K562 (cell line): ENCODE results near the gene FYB1. TPM values are rescaled to one million over a fixed set of nuclear protein-coding genes. Genes with fewer than 3 reads are reported as not detected.

Experiments used
- ATAC-seq: fragments of 200-7000 bp; cut with Tn5 transposase; 3 replicates; pipeline ENCODE4 v1.9.1; 2020; ENCODE audit warnings: moderate library complexity
- BruUV-seq: library from RNA; stranded (reverse); fragments of 400-500 nt; replicated peaks from 2 replicates; lab custom pipeline; 2021; lab: Mats Ljungman, UMichigan
- CTCF ChIA-PET: fragments of 300-600 bp; formaldehyde crosslinking; extraction: SDS; loops from one replicate; lab custom pipeline; 2021; ENCODE audit warnings: low intra/inter-chr PET ratio; lab: Yijun Ruan, JAX
- POLR2A ChIA-PET: fragments of 300-600, 350-650 bp; sonication (Branson Sonifier 250); formaldehyde crosslinking; extraction: SDS; loops from one replicate; lab custom pipeline; 2021; ENCODE audit warnings: antibody characterized with exemption, inconsistent platforms; lab: Yijun Ruan, JAX
- DNase-seq, 4 experiments: peaks; one replicate each; pipeline versions ENCODE4 v3.0.0 to v3.0.0-alpha.2; 2011 to 2018; ENCODE audit warnings: low spot score in 3 of 4, mixed read lengths in 3 of 4; ENCODE audit errors: extremely low read depth in 1 of 4
- FAIRE-seq: peaks from 2 replicates; lab custom pipeline; 2011; peaks lifted over from hg19 to GRCh38; lab: Jason Lieb, UNC
- H2AFZ ChIP-seq: 2 replicates; pipeline ENCODE4 v1.6.0; 2011; ENCODE audit warnings: low read depth, low read length, control low read depth, inconsistent platforms
- H3K27ac ChIP-seq: fragments of 200-600 bp; 3 replicates; pipeline ENCODE4 v1.8.0; 2011; ENCODE audit warnings: low read depth, mild to moderate bottlenecking, control low read depth, inconsistent platforms, low read length, moderate library complexity, mixed read lengths; ENCODE audit errors: extremely low read depth
- H3K27me3 ChIP-seq, 2 experiments: fragments of 300-600 bp in 1 of 2; 2 replicates in 1 of 2; 3 replicates in 1 of 2; pipeline versions ENCODE4 v1.6.0 to v1.8.0; 2011; ENCODE audit warnings: inconsistent platforms in 2 of 2, low read length in 2 of 2, mild to moderate bottlenecking in 1 of 2, mixed read lengths in 1 of 2, moderate library complexity in 1 of 2; ENCODE audit not compliant: control insufficient read depth in 2 of 2, insufficient read depth in 2 of 2
- H3K36me3 ChIP-seq: fragments of 300-600 bp; 3 replicates; pipeline ENCODE4 v1.8.0; 2011; ENCODE audit warnings: mild to moderate bottlenecking, low read length, inconsistent platforms; ENCODE audit not compliant: control insufficient read depth, insufficient read depth
- H3K4me1 ChIP-seq, 2 experiments: fragments of 200-600 bp in 1 of 2; replicated peaks in 1 of 2; 2 replicates in 1 of 2; 3 replicates in 1 of 2; pipeline versions ENCODE4 v1.5.1 to v1.8.0; 2011; ENCODE audit warnings: inconsistent platforms in 2 of 2, low read length in 2 of 2, mild to moderate bottlenecking in 1 of 2, mixed read lengths in 1 of 2, moderate library complexity in 1 of 2; ENCODE audit not compliant: control insufficient read depth in 2 of 2, insufficient read depth in 2 of 2
- H3K4me2 ChIP-seq: 2 replicates; pipeline ENCODE4 v1.6.1; 2011; ENCODE audit warnings: low read length, control low read depth, inconsistent platforms, mixed read lengths; ENCODE audit not compliant: insufficient read depth
- H3K4me3 ChIP-seq: fragments of 200-600 bp; sonication (generic), shearing (Covaris generic); 2 replicates; pipeline ENCODE4 v1.5.1; 2016; ENCODE audit warnings: control low read depth, inconsistent platforms
- H3K79me2 ChIP-seq: fragments of 200-600 bp; 3 replicates; pipeline ENCODE4 v1.8.0; 2011; ENCODE audit warnings: low read length, inconsistent platforms; ENCODE audit not compliant: control insufficient read depth, insufficient read depth
- H3K9ac ChIP-seq, 2 experiments: 2 replicates each; pipeline versions ENCODE4 v1.6.0 to v1.6.1; 2011; ENCODE audit warnings: low read depth in 2 of 2, low read length in 2 of 2, control low read depth in 1 of 2, inconsistent platforms in 1 of 2, mild to moderate bottlenecking in 1 of 2, mixed read lengths in 1 of 2; ENCODE audit not compliant: insufficient read depth in 1 of 2
- H3K9me1 ChIP-seq: one replicate; pipeline ENCODE4 v1.6.0; 2011; ENCODE audit warnings: inconsistent platforms, mild to moderate bottlenecking, low read length, moderate library complexity; ENCODE audit not compliant: control insufficient read depth, insufficient read depth
- H3K9me3 ChIP-seq: replicated peaks from 2 replicates; pipeline ENCODE4 v1.5.1; 2011; ENCODE audit warnings: low read depth, low read length, inconsistent platforms; ENCODE audit not compliant: control insufficient read depth, insufficient read depth
- H4K20me1 ChIP-seq: replicated peaks from 2 replicates; pipeline ENCODE4 v1.6.1; 2011; ENCODE audit warnings: low read length, inconsistent platforms, mixed read lengths; ENCODE audit not compliant: control insufficient read depth, insufficient read depth
- CBFA2T2 ChIP-seq: fragments of 450-650 bp; conservative IDR thresholded peaks from 2 replicates; pipeline ENCODE4 v1.6.1; 2017; ENCODE audit warnings: mild to moderate bottlenecking
- CBFA2T3 ChIP-seq: fragments of 450-650 bp; IDR thresholded peaks from 2 replicates; pipeline ENCODE4 v1.6.1; 2017
- EZH2 ChIP-seq: IDR thresholded peaks from 2 replicates; pipeline ENCODE4 v1.6.1; 2012; ENCODE audit warnings: low read depth, mild to moderate bottlenecking, inconsistent platforms, low read length, borderline replicate concordance
- NFRKB ChIP-seq: fragments of 450-650 bp; IDR thresholded peaks from 2 replicates; pipeline ENCODE4 v1.6.1; 2016; ENCODE audit warnings: low read depth
- PATZ1 ChIP-seq: fragments of 250-450 bp; sonication (Bioruptor Pico); IDR thresholded peaks from 2 replicates; pipeline ENCODE4 v1.5.0; 2020; ENCODE audit warnings: mild to moderate bottlenecking, borderline replicate concordance
- PHF21A ChIP-seq: fragments of 450-650 bp; IDR thresholded peaks from 2 replicates; pipeline ENCODE4 v1.6.1; 2017; ENCODE audit warnings: low read depth, borderline replicate concordance
- TAF9B ChIP-seq: fragments of 450-650 bp; IDR thresholded peaks from 2 replicates; pipeline ENCODE4 v1.6.1; 2018; ENCODE audit warnings: mild to moderate bottlenecking; ENCODE audit not compliant: partially characterized antibody
- TEAD4 ChIP-seq, 2 experiments: sonication (generic) in 1 of 2; formaldehyde crosslinking in 1 of 2; IDR thresholded peaks; 2 replicates each; pipeline versions ENCODE4 v1.6.1 to v1.8.0; 2012 to 2022; ENCODE audit warnings: borderline replicate concordance in 1 of 2, inconsistent platforms in 1 of 2, low read length in 1 of 2, mild to moderate bottlenecking in 1 of 2, missing genetic modification reagents in 1 of 2
- WGBS: fragments of 100-300 bp; shearing (Covaris generic); methylation state at CpG from one replicate; pipeline ENCODE4 v1.1.6; 2016; ENCODE audit warnings: low coverage, mixed read lengths; ENCODE audit not compliant: insufficient coverage; ENCODE audit errors: missing lambda C conversion rate; 5-methylcytosine and 5-hydroxymethylcytosine counted together
- in situ Hi-C: fragments of 300-500 bp; cut with MboI; formaldehyde crosslinking; loops from 4 replicates; pipeline ENCODE4 v1.15.0; 2018; ENCODE audit warnings: inconsistent platforms, mixed read lengths
- intact Hi-C: fragments of 100-400 bp; cut with micrococcal nuclease; formaldehyde crosslinking; loops from 2 replicates; pipeline ENCODE4 v1.14.2; 2022
- polyA plus RNA-seq, 8 experiments: library from polyadenylated mRNA; depleted of rRNA in 4 of 8; stranded (reverse) in 5 of 8; unstranded in 3 of 8; fragments of >200 nt; fragmentation: Nextera tagmentation in 2 of 8; fragmentation: Illumina TruSeq in 1 of 8; extraction: Ambion mirVana in 2 of 8; extraction: Trizol in 1 of 8; gene quantifications; 2 replicates each; pipeline versions ENCODE4 v1.2.1 to v1.2.3, GENCODE V29; 2011 to 2014; ENCODE audit warnings: inconsistent platforms in 1 of 8, missing spikeins in 1 of 8
- total RNA-seq, 7 experiments: library from RNA; depleted of rRNA in 6 of 7; stranded (reverse); fragments of >200 nt in 6 of 7; fragmentation: Illumina TruSeq in 2 of 7; extraction: Trizol in 2 of 7; gene quantifications; 2 replicates each; pipeline versions ENCODE4 v1.2.1 to v1.2.3, GENCODE V29; 2011 to 2021; ENCODE audit warnings: low replicate concordance in 1 of 7
- TF ChIP-seq, protein P1 (sequence below): fragments of 200-800 bp; sonication (Bioruptor generic); IDR thresholded peaks from 2 replicates; pipeline ENCODE4 v1.6.1; 2016; ENCODE audit warnings: missing genetic modification characterization, missing compliant biosample characterization
- TF ChIP-seq, protein P2 (sequence below): fragments of 450-650 bp; IDR thresholded peaks from 2 replicates; pipeline ENCODE4 v1.6.1; 2017; ENCODE audit warnings: antibody characterized with exemption
- TF ChIP-seq, protein P3 (sequence below): IDR thresholded peaks from 2 replicates; pipeline ENCODE4 v1.6.1; 2014; ENCODE audit warnings: antibody characterized with exemption

FYB1 gene
- total and polyA plus RNA-seq, 9 of the 15 experiments (the other 6 are each of a cell fraction or from before 2014, with no cell fraction given), result 4.7 to 31.5 (median 9.7) TPM

- Histone ChIP-seq H3K4me1 (peaks cover 10 to 28% of the 10 kb centered on the region in 2 experiments), H3K9ac (no peak overlapping the region), H3K79me2 (no peaks in the 10 kb centered on the region), H2AFZ (no peak overlapping the region), H3K9me3 (no peaks in the 10 kb centered on the region), H3K4me2 (no peak overlapping the region), H4K20me1 (no peaks in the 10 kb centered on the region), H3K27me3 (no peaks in the 10 kb centered on the region), H3K36me3 (no peaks in the 10 kb centered on the region), H3K4me3 (no peak overlapping the region), H3K27ac (no peak overlapping the region), H3K9me1 (no peaks in the 10 kb centered on the region)
- intact Hi-C loops (no loop called here), in situ Hi-C loops (no loop called here)
- POLR2A ChIA-PET, result interaction anchor here (1.1 to 1.3 kb wide), 2 partner anchors 9 to 17 kb away, joined by 5 read pairs; no protein-coding TSS in a partner anchor
- no TSS peak for BruUV-seq
- no peak for DNase-seq
- 20% methylated on average over 6 of the region's 6 CpGs for WGBS
- FAIRE-seq, result no peak
- ATAC-seq, result no peak
- CTCF ChIA-PET, result no interaction called here
- TF ChIP-seq, protein P1, sequence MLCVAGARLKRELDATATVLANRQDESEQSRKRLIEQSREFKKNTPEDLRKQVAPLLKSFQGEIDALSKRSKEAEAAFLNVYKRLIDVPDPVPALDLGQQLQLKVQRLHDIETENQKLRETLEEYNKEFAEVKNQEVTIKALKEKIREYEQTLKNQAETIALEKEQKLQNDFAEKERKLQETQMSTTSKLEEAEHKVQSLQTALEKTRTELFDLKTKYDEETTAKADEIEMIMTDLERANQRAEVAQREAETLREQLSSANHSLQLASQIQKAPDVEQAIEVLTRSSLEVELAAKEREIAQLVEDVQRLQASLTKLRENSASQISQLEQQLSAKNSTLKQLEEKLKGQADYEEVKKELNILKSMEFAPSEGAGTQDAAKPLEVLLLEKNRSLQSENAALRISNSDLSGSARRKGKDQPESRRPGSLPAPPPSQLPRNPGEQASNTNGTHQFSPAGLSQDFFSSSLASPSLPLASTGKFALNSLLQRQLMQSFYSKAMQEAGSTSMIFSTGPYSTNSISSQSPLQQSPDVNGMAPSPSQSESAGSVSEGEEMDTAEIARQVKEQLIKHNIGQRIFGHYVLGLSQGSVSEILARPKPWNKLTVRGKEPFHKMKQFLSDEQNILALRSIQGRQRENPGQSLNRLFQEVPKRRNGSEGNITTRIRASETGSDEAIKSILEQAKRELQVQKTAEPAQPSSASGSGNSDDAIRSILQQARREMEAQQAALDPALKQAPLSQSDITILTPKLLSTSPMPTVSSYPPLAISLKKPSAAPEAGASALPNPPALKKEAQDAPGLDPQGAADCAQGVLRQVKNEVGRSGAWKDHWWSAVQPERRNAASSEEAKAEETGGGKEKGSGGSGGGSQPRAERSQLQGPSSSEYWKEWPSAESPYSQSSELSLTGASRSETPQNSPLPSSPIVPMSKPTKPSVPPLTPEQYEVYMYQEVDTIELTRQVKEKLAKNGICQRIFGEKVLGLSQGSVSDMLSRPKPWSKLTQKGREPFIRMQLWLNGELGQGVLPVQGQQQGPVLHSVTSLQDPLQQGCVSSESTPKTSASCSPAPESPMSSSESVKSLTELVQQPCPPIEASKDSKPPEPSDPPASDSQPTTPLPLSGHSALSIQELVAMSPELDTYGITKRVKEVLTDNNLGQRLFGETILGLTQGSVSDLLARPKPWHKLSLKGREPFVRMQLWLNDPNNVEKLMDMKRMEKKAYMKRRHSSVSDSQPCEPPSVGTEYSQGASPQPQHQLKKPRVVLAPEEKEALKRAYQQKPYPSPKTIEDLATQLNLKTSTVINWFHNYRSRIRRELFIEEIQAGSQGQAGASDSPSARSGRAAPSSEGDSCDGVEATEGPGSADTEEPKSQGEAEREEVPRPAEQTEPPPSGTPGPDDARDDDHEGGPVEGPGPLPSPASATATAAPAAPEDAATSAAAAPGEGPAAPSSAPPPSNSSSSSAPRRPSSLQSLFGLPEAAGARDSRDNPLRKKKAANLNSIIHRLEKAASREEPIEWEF, result no peak
- no peak for TF ChIP-seq NFRKB
- no peak for TF ChIP-seq PHF21A
- no peak for TF ChIP-seq PATZ1 (CRISPR knock-in tag)
- TF ChIP-seq TEAD4 (IDR thresholded peaks at IDR 0.05; ENCODE audit: low read length), result peak; percentile 50
- TF ChIP-seq TEAD4 (CRISPR knock-in tag; IDR thresholded peaks at IDR 0.05; ENCODE audit: borderline replicate concordance), result no peak
- TF ChIP-seq CBFA2T3, result peak; percentile 66
- TF ChIP-seq TAF9B, result no peak
- TF ChIP-seq, protein P2, sequence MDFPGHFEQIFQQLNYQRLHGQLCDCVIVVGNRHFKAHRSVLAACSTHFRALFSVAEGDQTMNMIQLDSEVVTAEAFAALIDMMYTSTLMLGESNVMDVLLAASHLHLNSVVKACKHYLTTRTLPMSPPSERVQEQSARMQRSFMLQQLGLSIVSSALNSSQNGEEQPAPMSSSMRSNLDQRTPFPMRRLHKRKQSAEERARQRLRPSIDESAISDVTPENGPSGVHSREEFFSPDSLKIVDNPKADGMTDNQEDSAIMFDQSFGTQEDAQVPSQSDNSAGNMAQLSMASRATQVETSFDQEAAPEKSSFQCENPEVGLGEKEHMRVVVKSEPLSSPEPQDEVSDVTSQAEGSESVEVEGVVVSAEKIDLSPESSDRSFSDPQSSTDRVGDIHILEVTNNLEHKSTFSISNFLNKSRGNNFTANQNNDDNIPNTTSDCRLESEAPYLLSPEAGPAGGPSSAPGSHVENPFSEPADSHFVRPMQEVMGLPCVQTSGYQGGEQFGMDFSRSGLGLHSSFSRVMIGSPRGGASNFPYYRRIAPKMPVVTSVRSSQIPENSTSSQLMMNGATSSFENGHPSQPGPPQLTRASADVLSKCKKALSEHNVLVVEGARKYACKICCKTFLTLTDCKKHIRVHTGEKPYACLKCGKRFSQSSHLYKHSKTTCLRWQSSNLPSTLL, result no peak
- peak; percentile 34 for TF ChIP-seq CBFA2T2
- TF ChIP-seq, protein P3, sequence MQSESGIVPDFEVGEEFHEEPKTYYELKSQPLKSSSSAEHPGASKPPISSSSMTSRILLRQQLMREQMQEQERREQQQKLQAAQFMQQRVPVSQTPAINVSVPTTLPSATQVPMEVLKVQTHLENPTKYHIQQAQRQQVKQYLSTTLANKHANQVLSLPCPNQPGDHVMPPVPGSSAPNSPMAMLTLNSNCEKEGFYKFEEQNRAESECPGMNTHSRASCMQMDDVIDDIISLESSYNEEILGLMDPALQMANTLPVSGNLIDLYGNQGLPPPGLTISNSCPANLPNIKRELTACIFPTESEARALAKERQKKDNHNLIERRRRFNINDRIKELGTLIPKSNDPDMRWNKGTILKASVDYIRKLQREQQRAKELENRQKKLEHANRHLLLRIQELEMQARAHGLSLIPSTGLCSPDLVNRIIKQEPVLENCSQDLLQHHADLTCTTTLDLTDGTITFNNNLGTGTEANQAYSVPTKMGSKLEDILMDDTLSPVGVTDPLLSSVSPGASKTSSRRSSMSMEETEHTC, result no peak
- no peak for TF ChIP-seq EZH2
Observed at GRCh38 chr5:39100301-39100850, 119.0 kb downstream of the FYB1 start.
